ENCODE data around the gene MPDU1.

DNA sequence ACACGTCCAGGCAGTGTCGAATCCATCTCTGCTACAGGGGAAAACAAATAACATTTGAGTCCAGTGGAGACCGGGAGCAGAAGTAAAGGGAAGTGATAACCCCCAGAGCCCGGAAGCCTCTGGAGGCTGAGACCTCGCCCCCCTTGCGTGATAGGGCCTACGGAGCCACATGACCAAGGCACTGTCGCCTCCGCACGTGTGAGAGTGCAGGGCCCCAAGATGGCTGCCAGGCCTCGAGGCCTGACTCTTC, 11.4 kb upstream of the MPDU1 start:
- TF ChIP-seq, protein P1, sequence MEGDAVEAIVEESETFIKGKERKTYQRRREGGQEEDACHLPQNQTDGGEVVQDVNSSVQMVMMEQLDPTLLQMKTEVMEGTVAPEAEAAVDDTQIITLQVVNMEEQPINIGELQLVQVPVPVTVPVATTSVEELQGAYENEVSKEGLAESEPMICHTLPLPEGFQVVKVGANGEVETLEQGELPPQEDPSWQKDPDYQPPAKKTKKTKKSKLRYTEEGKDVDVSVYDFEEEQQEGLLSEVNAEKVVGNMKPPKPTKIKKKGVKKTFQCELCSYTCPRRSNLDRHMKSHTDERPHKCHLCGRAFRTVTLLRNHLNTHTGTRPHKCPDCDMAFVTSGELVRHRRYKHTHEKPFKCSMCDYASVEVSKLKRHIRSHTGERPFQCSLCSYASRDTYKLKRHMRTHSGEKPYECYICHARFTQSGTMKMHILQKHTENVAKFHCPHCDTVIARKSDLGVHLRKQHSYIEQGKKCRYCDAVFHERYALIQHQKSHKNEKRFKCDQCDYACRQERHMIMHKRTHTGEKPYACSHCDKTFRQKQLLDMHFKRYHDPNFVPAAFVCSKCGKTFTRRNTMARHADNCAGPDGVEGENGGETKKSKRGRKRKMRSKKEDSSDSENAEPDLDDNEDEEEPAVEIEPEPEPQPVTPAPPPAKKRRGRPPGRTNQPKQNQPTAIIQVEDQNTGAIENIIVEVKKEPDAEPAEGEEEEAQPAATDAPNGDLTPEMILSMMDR (conservative IDR thresholded peaks at IDR 0.05; ENCODE audit: low read depth, low read length): no peak
- no peak for TF ChIP-seq EZH2 (IDR thresholded peaks at IDR 0.05; ENCODE audit: borderline replicate concordance, low read depth, low read length, poor library complexity, severe bottlenecking)
